Astrocyte (in vitro differentiated cells and primary cell): ENCODE measurements around the gene SLC1A3. TPM values are rescaled to one million over a fixed set of nuclear protein-coding genes. Genes with fewer than 3 reads are reported as not detected.

ENCODE experiments used
- DNase-seq: peaks from one replicate; pipeline ENCODE4 v3.0.0-alpha.2; 2010; ENCODE audit warnings: low read depth
- FAIRE-seq: peaks from 2 replicates; lab custom pipeline; 2011; peaks lifted over from hg19 to GRCh38; lab: Jason Lieb, UNC
- H2AFZ ChIP-seq: 2 replicates; pipeline ENCODE4 v1.6.0; 2012; ENCODE audit warnings: low read depth, low read length, inconsistent platforms
- H3K27ac ChIP-seq: 2 replicates; pipeline ENCODE4 v1.5.1; 2011; ENCODE audit warnings: low read depth, low read length, inconsistent platforms
- H3K27me3 ChIP-seq: 2 replicates; pipeline ENCODE4 v1.6.0; 2011; ENCODE audit warnings: low read length, inconsistent platforms; ENCODE audit not compliant: insufficient read depth
- H3K36me3 ChIP-seq: 2 replicates; pipeline ENCODE4 v1.5.1; 2011; ENCODE audit warnings: low read length, inconsistent platforms; ENCODE audit not compliant: insufficient read depth
- H3K4me1 ChIP-seq: 2 replicates; pipeline ENCODE4 v1.5.1; 2011; ENCODE audit warnings: low read length, inconsistent platforms; ENCODE audit not compliant: insufficient read depth
- H3K4me2 ChIP-seq: 2 replicates; pipeline ENCODE4 v1.6.0; 2012; ENCODE audit warnings: low read length, inconsistent platforms
- H3K4me3 ChIP-seq: 2 replicates; pipeline ENCODE4 v1.5.1; 2011; ENCODE audit warnings: low read depth, mild to moderate bottlenecking, low read length, inconsistent platforms; ENCODE audit not compliant: insufficient read depth
- H3K79me2 ChIP-seq: 2 replicates; pipeline ENCODE4 v1.6.0; 2012; ENCODE audit warnings: mild to moderate bottlenecking, low read length, inconsistent platforms; ENCODE audit not compliant: insufficient read depth
- H3K9ac ChIP-seq: 2 replicates; pipeline ENCODE4 v1.6.0; 2012; ENCODE audit warnings: mild to moderate bottlenecking, low read length, inconsistent platforms
- H3K9me3 ChIP-seq: 2 replicates; pipeline ENCODE4 v1.5.1; 2012; ENCODE audit warnings: low read depth, mild to moderate bottlenecking, low read length, inconsistent platforms; ENCODE audit not compliant: insufficient read depth
- H4K20me1 ChIP-seq: 2 replicates; pipeline ENCODE4 v1.6.0; 2012; ENCODE audit warnings: low read length, inconsistent platforms; ENCODE audit not compliant: insufficient read depth
- H3K27ac Mint-ChIP-seq: one replicate; pipeline ENCODE4 v1.8.0; 2021; ENCODE audit warnings: mild to moderate bottlenecking, mixed read lengths; ENCODE audit not compliant: unreplicated experiment
- H3K27me3 Mint-ChIP-seq: one replicate; pipeline ENCODE4 v1.8.0; 2021; ENCODE audit warnings: low read depth, mixed read lengths; ENCODE audit not compliant: unreplicated experiment
- H3K36me3 Mint-ChIP-seq: one replicate; pipeline ENCODE4 v1.8.0; 2021; ENCODE audit warnings: low read depth, mixed read lengths; ENCODE audit not compliant: unreplicated experiment
- H3K4me1 Mint-ChIP-seq: one replicate; pipeline ENCODE4 v1.8.0; 2021; ENCODE audit warnings: low read depth, mixed read lengths; ENCODE audit not compliant: unreplicated experiment
- H3K4me3 Mint-ChIP-seq: one replicate; pipeline ENCODE4 v1.8.0; 2021; ENCODE audit warnings: mild to moderate bottlenecking, moderate library complexity, mixed read lengths; ENCODE audit not compliant: unreplicated experiment
- H3K9me3 Mint-ChIP-seq: one replicate; pipeline ENCODE4 v1.8.0; 2021; ENCODE audit warnings: mild to moderate bottlenecking, mixed read lengths; ENCODE audit not compliant: unreplicated experiment
- CTCF ChIP-seq: IDR thresholded peaks from 2 replicates; pipeline ENCODE4 v1.5.1; 2011; ENCODE audit warnings: low read depth, mild to moderate bottlenecking, inconsistent platforms, low read length, moderate library complexity; ENCODE audit not compliant: insufficient read depth
- EZH2 ChIP-seq: IDR thresholded peaks from 2 replicates; pipeline ENCODE4 v1.6.1; 2012; ENCODE audit warnings: mild to moderate bottlenecking, low read length, inconsistent platforms; ENCODE audit not compliant: insufficient read depth
- total RNA-seq: library from RNA; stranded (reverse); gene quantifications from 2 replicates; pipeline ENCODE4 v1.2.1, GENCODE V29; 2021

The SLC1A3 gene
- total RNA-seq, 1 donor from 2014 or later = 23.8 TPM

DNA sequence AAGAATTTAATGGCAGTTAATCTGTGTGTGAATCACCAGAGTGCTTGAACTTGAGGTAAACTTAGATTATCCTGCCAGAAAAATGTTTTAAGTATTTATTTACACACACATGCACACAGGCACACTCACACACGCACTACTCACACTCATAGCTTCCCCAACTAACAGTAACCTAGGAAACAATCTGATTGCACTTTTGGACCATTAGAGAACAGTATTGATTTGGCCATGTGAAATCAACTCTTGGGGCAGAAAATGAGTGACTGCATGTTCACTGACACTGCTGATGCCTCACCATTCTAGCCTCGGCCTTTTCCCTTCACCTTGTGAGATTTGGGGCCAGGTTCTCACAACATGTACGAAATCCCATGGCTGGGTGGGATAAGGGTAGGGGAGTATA lies 64.1 kb downstream of the SLC1A3 start:
- Mint-ChIP-seq H3K27ac (no peak overlapping the region), H3K36me3 (peaks cover 18% of the 10 kb centered on the region), H3K4me1 (peaks cover 27% of the 10 kb centered on the region), H3K27me3 (no peaks in the 10 kb centered on the region), H3K9me3 (no peaks in the 10 kb centered on the region), H3K4me3 (no peak overlapping the region)
- H3K79me2 ChIP-seq = no peaks in the 10 kb centered on the region
- no peaks in the 10 kb centered on the region for H3K36me3 ChIP-seq
- DNase-seq = peak; percentile 20
- TF ChIP-seq EZH2 = no peak
- no peak for TF ChIP-seq CTCF
- no peak overlapping the region for H3K4me3 ChIP-seq
- H3K9ac ChIP-seq = no peak overlapping the region
- no peak for FAIRE-seq
- H2AFZ ChIP-seq = no peak overlapping the region
- H3K27me3 ChIP-seq = no peaks in the 10 kb centered on the region
- no peak overlapping the region for H3K4me2 ChIP-seq
- no peaks in the 10 kb centered on the region for H4K20me1 ChIP-seq
- H3K4me1 ChIP-seq = no peaks in the 10 kb centered on the region
- no peaks in the 10 kb centered on the region for H3K9me3 ChIP-seq
- no peak overlapping the region for H3K27ac ChIP-seq

DNA sequence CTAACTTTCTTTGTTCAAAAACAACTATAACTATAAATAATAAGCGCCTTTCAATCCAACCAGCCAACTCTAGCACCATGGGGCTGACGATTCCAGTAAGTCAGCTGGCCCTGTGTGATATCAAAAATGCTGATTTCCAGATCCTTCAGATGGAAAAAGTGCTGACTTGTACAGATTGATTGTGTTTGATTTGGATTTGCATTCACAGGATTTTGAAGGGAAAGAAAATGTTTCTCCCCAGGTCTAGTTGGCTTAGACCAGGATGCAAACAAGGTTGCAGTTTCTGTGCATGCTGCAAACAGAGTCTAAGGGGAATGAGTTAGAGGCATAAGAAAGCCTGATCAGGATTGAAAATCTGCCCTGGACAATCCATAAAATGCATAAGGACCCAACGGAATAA lies 68.9 kb downstream of the SLC1A3 start:
- Mint-ChIP-seq H3K27me3 (no peaks in the 10 kb centered on the region), H3K4me3 (no peak overlapping the region), H3K36me3 (peaks cover 29% of the 10 kb centered on the region), H3K9me3 (no peaks in the 10 kb centered on the region), H3K4me1 (no peaks in the 10 kb centered on the region), H3K27ac (no peak overlapping the region)
- DNase-seq = no peak
- no peak for TF ChIP-seq CTCF
- TF ChIP-seq EZH2 = no peak
- Histone ChIP-seq H3K4me2 (no peak overlapping the region), H3K79me2 (no peaks in the 10 kb centered on the region), H2AFZ (no peak overlapping the region), H3K9ac (no peak overlapping the region), H3K27me3 (no peaks in the 10 kb centered on the region), H3K27ac (no peak overlapping the region), H3K36me3 (no peaks in the 10 kb centered on the region), H3K9me3 (no peaks in the 10 kb centered on the region), H3K4me1 (no peaks in the 10 kb centered on the region), H3K4me3 (no peak overlapping the region), H4K20me1 (no peaks in the 10 kb centered on the region)
- no peak for FAIRE-seq

DNA sequence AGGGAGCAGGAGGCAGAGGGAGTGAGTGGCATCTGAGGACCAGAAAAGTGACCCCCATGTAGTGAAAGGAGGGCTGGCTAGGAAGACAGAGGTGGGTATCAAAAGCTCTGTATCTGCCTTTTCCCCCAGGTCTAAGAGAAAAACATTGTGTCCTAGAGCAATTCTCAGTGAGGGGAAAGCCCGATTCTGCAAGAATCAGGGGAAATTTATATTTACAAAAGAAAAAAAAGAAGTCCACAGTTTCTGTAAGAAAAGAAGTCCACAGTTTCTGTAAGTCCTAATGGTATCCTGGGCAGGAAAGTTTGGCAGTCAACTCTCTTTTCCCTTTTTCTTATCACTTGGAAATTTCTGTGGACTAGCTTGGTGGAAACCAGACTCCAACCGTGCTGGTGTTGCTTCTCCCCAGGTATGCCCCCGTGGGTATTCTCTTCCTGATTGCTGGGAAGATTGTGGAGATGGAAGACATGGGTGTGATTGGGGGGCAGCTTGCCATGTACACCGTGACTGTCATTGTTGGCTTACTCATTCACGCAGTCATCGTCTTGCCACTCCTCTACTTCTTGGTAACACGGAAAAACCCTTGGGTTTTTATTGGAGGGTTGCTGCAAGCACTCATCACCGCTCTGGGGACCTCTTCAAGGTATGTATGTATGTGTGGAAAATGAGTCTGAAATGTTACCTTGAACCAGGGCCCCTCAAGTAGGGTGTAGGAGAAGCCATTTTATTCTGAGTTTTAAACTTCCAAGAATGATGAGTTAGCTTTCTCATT lies 73.0 kb downstream of the SLC1A3 start:
- H3K27me3 ChIP-seq = no peaks in the 10 kb centered on the region
- no peaks in the 10 kb centered on the region for H3K36me3 ChIP-seq
- H3K4me1 ChIP-seq = no peaks in the 10 kb centered on the region
- Mint-ChIP-seq H3K4me3 (no peak overlapping the region), H3K4me1 (no peaks in the 10 kb centered on the region), H3K27ac (no peak overlapping the region), H3K27me3 (no peaks in the 10 kb centered on the region), H3K9me3 (no peaks in the 10 kb centered on the region), H3K36me3 (peaks cover 23% of the 10 kb centered on the region)
- H4K20me1 ChIP-seq = no peaks in the 10 kb centered on the region
- DNase-seq (no peak), FAIRE-seq (no peak)
- no peak overlapping the region for H2AFZ ChIP-seq
- H3K4me2 ChIP-seq = no peak overlapping the region
- H3K9me3 ChIP-seq = no peaks in the 10 kb centered on the region
- H3K27ac ChIP-seq = no peak overlapping the region
- H3K79me2 ChIP-seq = no peaks in the 10 kb centered on the region
- H3K9ac ChIP-seq = no peak overlapping the region
- H3K4me3 ChIP-seq = no peak overlapping the region
- no peak for TF ChIP-seq CTCF
- no peak for TF ChIP-seq EZH2
